AG04450 (cell line): Measurements from ENCODE around the gene OPTN. TPM values are rescaled to one million over a fixed set of nuclear protein-coding genes. Genes with fewer than 3 reads are reported as not detected.

ENCODE experiments used
- CTCF ChIA-PET: fragments of 300-600, 350-600 bp; formaldehyde crosslinking; extraction: SDS; loops from one replicate; lab custom pipeline; 2022; ENCODE audit warnings: antibody characterized with exemption, inconsistent platforms; lab: Charles Lee
- POLR2A ChIA-PET: fragments of 350-600 bp; formaldehyde crosslinking; extraction: SDS; loops from one replicate; lab custom pipeline; 2021; ENCODE audit warnings: antibody characterized with exemption, inconsistent platforms; lab: Yijun Ruan, JAX
- DNase-seq: peaks from one replicate; pipeline ENCODE4 v3.0.0-alpha.2; 2011; ENCODE audit warnings: low read depth, low spot score
- H3K27ac ChIP-seq: one replicate; pipeline ENCODE4 v1.5.1; 2012; ENCODE audit warnings: low read depth, low read length, control low read depth
- H3K27me3 ChIP-seq: one replicate; pipeline ENCODE4 v1.6.0; 2012; ENCODE audit warnings: low read length; ENCODE audit not compliant: control insufficient read depth, insufficient read depth
- H3K4me3 ChIP-seq: 2 replicates; pipeline ENCODE4 v1.5.1; 2011; ENCODE audit warnings: mild to moderate bottlenecking, low read depth, low read length, control low read depth
- H3K9me3 ChIP-seq: 2 replicates; pipeline ENCODE4 v1.5.1; 2012; ENCODE audit warnings: low read length; ENCODE audit not compliant: control insufficient read depth, insufficient read depth
- polyA plus RNA-seq: library from polyadenylated mRNA; depleted of rRNA; stranded (reverse); fragments of >200 nt; gene quantifications from 2 replicates; pipeline ENCODE4 v1.2.3, GENCODE V29; 2011
- TF ChIP-seq, protein P1 (sequence below): IDR thresholded peaks from 2 replicates; pipeline ENCODE4 v1.5.1; 2011; ENCODE audit warnings: low read depth, low read length, control low read depth, inconsistent platforms

Gene OPTN
- polyA plus RNA-seq, 1 experiment = 82.7 TPM

DNA sequence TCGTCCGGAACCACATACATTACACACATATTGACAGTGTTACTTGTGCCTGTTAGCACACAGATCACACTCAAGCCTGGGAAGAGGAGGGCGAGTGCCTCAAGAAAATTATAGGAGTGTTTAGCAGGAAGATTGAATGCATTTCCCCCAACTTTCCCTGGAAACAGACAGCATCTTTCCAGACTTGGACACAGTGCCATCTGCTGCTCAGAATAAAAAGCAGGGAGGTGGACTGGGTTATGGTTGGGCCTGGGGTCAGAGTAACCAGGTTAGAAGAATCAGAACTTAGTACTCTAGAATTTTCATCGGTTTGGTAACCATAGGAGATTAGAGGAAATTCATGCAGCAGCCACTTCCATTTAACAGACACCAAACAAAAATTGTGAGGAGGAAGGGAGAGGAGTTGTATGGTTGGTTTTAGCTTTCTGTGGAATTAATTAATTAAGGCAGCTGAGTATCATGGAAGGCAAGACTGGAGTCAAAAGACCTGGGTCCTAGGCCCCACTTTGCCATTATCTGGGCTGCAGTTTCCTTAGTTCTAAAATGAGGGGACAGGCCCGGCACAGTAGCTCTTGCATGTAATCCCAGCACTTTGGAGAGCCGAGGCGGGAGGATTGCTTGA, 43.4 kb upstream of the OPTN start:
- Histone ChIP-seq H3K9me3 (no peaks in the 10 kb centered on the region), H3K27ac (no peak overlapping the region), H3K4me3 (no peak overlapping the region), H3K27me3 (peaks cover 5% of the 10 kb centered on the region)
- TF ChIP-seq, protein P1, sequence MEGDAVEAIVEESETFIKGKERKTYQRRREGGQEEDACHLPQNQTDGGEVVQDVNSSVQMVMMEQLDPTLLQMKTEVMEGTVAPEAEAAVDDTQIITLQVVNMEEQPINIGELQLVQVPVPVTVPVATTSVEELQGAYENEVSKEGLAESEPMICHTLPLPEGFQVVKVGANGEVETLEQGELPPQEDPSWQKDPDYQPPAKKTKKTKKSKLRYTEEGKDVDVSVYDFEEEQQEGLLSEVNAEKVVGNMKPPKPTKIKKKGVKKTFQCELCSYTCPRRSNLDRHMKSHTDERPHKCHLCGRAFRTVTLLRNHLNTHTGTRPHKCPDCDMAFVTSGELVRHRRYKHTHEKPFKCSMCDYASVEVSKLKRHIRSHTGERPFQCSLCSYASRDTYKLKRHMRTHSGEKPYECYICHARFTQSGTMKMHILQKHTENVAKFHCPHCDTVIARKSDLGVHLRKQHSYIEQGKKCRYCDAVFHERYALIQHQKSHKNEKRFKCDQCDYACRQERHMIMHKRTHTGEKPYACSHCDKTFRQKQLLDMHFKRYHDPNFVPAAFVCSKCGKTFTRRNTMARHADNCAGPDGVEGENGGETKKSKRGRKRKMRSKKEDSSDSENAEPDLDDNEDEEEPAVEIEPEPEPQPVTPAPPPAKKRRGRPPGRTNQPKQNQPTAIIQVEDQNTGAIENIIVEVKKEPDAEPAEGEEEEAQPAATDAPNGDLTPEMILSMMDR = peak; percentile 64
- DNase-seq = peak; percentile 4
- ChIA-PET POLR2A (no interaction called here), CTCF (interaction anchor here (0.6 to 1.9 kb wide), 12 partner anchors 12 to 842 kb away, joined by 3 to 10 read pairs (median 3); no protein-coding TSS in a partner anchor)

DNA sequence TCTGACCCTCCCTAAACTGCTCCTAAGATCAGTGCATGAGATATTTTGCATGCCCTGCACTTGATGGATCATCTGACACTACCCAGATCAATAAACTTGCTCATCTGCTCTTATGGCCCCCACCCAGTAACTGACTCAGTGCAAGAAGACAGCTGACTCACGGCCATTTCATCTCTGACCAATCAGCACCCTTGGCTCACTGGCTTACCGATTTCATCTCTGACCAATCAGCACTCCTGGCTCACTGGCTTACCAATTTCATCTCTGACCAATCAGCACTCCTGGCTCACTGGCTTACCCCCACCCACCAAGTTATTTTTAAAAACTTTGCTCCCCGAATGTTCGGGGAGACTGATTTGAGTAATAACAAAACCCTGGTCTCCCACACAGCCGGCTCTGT, 37.2 kb upstream of the OPTN start:
- no peak for DNase-seq
- CTCF ChIA-PET = no interaction called here
- TF ChIP-seq, protein P1 = no peak
- no peaks in the 10 kb centered on the region; the same call in 1 of the 2 replicates for H3K9me3 ChIP-seq
- POLR2A ChIA-PET = no interaction called here
- H3K4me3 ChIP-seq = no peak overlapping the region
- H3K27ac ChIP-seq = no peak overlapping the region
- peaks cover 5% of the 10 kb centered on the region for H3K27me3 ChIP-seq

DNA sequence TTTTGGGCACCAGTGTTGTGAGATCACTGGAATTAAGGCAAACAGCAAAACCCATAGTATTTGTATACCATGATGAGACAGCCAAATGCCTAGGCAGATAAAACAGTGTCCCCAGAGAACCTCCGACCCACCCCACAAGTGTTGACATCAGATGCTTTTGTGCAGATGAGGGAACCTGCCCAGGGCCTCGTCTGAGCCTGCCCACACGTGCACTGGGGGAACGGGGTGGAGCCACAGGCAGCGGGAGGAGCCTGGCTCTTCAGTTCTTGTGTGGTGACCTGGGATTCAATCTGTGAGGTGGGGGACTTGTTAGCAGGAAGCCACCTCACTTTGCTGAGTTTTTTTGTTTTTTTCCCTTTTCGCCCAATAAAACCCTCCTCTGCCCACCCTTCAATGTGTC, 33.4 kb upstream of the OPTN start:
- H3K4me3 ChIP-seq = no peak overlapping the region
- peaks cover 9% of the 10 kb centered on the region for H3K27me3 ChIP-seq
- ChIA-PET POLR2A (interaction anchor here (0.6 kb wide), 1 partner anchor 191 kb away, joined by 3 read pairs; no protein-coding TSS in a partner anchor), CTCF (interaction anchor here (0.7 to 2.3 kb wide), 2 partner anchors 8 to 11 kb away, joined by 4 to 19 read pairs; no protein-coding TSS in a partner anchor)
- TF ChIP-seq, protein P1 = no peak
- DNase-seq = no peak
- no peak overlapping the region for H3K27ac ChIP-seq
- H3K9me3 ChIP-seq = no peaks in the 10 kb centered on the region; the same call in none of the 2 replicates

DNA sequence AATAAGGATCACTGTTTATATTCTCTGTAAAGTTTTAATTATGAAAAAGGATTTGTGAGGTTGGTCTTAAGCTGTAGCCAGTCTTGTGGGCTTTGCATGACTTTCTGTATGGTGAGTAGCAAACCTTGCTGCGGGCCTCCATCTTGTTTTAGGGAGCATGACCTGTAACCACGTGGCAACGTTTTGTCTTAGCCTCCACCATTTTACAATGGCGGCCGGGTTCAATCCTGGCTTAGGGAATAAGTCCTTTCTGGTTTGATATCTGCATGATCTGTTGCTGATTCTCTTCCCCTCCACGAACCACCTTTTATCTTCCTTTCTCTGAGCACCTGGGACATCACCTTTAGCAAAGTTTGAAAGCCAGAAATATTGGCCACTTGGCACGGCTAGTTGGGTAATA, 32.5 kb upstream of the OPTN start:
- H3K4me3 ChIP-seq = no peak overlapping the region
- CTCF ChIA-PET = interaction anchor here (0.7 kb wide), 1 partner anchor 93 kb away, joined by 6 read pairs; no protein-coding TSS in a partner anchor

More for the DNA sequence above, 32.5 kb upstream of the OPTN start:
- no peak overlapping the region for H3K27ac ChIP-seq
- H3K27me3 ChIP-seq = peaks cover 9% of the 10 kb centered on the region
- POLR2A ChIA-PET = no interaction called here
- TF ChIP-seq, protein P1 = no peak
- H3K9me3 ChIP-seq = no peaks in the 10 kb centered on the region; the same call in none of the 2 replicates
- DNase-seq = no peak
